Measurements from ENCODE around the gene CHST1.

CHST1 gene

DNA sequence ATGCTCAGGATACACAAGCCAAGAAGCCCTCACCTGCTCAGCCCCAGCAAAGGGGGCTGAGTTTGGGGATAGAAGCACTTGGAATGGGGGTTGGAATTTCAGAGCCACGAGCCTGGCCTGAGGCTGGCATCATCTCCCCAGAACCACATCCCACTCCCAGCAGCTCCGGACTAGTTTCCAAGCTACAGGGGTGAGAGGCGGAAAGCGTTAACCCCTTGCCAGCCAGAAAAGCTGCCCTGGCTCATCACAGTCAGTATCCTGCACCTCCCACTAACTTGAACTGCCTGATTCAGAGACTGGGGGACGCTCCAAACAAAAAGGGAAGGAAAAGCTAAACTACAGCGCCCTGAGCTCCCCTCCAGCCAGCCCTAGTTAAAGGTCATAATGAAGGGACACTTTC, 19.0 kb upstream of the CHST1 start:
- DNase-seq (ENCODE audit: low read depth, low spot score), result no peak
- TF ChIP-seq, protein P1, sequence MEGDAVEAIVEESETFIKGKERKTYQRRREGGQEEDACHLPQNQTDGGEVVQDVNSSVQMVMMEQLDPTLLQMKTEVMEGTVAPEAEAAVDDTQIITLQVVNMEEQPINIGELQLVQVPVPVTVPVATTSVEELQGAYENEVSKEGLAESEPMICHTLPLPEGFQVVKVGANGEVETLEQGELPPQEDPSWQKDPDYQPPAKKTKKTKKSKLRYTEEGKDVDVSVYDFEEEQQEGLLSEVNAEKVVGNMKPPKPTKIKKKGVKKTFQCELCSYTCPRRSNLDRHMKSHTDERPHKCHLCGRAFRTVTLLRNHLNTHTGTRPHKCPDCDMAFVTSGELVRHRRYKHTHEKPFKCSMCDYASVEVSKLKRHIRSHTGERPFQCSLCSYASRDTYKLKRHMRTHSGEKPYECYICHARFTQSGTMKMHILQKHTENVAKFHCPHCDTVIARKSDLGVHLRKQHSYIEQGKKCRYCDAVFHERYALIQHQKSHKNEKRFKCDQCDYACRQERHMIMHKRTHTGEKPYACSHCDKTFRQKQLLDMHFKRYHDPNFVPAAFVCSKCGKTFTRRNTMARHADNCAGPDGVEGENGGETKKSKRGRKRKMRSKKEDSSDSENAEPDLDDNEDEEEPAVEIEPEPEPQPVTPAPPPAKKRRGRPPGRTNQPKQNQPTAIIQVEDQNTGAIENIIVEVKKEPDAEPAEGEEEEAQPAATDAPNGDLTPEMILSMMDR (IDR thresholded peaks at IDR 0.05; ENCODE audit: low read depth, low read length), result no peak
- H3K4me3 ChIP-seq (ENCODE audit: low read depth, low read length), result no peak overlapping the region
- in situ Hi-C loops (cut with HindIII; ENCODE audit: low sequenced_read_pairs), result no loop called here

DNA sequence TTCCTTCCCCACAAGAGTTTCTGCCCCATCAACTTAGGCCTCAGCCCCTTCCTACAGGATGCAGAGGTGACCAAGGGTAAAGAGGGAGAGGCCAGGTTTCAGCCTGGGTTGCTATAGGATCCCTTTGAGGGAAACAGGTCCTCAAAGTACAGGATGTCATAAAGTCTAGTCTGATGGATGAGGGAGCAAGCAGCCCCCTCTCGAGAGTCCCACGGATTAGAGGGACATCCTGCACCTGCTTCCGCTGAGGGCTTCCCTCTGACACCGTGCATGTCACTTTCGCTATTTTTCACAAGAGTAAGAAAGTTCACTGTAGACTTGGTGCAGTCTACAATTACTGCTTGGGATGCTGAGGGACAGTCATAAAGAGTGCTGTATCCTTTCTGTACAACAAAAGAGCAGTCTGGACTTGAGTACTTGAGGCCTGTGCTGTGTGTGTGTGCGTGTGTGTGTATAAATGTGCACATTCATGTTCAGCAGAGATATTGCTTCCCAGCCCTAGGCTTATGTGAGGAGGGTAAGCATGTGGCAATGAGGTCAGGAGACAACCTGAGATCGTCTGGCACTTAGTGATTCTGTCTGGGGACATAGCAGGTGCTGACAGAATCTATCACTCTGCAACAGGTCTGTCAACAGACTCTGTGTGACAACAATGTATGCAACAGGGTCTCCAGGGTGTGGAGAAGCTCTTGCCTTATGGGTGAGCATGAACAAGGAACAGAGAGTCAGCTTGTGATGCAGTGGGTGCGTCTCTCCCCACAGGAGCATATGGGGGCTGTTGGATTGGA, 18.0 kb upstream of the CHST1 start:
- no peak for DNase-seq (ENCODE audit: low read depth, low spot score)
- in situ Hi-C loops (cut with HindIII; ENCODE audit: low sequenced_read_pairs), result no loop called here
- TF ChIP-seq, protein P1 (IDR thresholded peaks at IDR 0.05; ENCODE audit: low read depth, low read length), result no peak
- H3K4me3 ChIP-seq (ENCODE audit: low read depth, low read length), result no peak overlapping the region

DNA sequence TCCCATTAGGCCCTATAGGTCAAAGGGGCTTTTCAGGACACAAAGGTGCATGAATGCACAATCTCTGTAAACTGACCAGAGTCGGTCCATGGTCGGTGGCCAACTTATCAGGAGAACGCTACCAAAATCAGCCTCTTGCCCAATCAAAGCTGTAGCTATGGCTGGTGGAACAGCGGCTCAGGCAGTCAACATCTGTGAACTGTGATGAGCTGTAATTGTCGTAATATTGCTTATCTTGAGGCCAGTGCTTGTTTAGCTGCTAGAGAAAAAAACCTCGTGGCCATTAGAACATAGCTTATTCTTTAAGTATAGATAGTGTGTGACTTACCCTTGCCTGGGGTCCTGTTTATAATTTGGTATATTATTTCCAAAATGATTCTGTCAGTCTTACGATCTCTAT, 14.4 kb upstream of the CHST1 start:
- DNase-seq (ENCODE audit: low read depth, low spot score), result no peak
- TF ChIP-seq, protein P1 (IDR thresholded peaks at IDR 0.05; ENCODE audit: low read depth, low read length), result no peak
- in situ Hi-C loops (cut with HindIII; ENCODE audit: low sequenced_read_pairs), result no loop called here

DNA sequence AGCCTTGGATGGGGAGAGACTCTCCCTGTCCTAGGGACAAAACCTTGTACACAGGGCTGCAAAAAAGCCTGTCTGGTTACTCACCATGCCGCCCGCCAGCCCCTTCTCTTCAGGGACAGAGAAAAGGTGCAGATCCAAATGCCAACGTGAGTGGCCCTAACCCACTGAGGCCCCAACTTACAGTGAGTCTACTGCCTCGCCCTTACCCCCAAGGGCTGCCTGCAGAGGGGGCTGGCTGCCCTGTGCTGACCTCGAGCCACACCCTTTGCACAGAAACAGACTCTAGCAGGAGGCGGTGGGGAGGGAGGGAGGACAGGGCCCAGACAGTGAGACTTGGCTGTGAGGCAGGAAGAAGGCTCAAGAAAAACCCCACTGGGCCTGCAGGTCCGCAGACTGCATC, 13.6 kb upstream of the CHST1 start:
- TF ChIP-seq, protein P1 (IDR thresholded peaks at IDR 0.05; ENCODE audit: low read depth, low read length), result no peak
- in situ Hi-C loops (cut with HindIII; ENCODE audit: low sequenced_read_pairs), result no loop called here

More for the DNA sequence above, 14.4 kb upstream of the CHST1 start:
- no peak overlapping the region for H3K4me3 ChIP-seq (ENCODE audit: low read depth, low read length)

DNA sequence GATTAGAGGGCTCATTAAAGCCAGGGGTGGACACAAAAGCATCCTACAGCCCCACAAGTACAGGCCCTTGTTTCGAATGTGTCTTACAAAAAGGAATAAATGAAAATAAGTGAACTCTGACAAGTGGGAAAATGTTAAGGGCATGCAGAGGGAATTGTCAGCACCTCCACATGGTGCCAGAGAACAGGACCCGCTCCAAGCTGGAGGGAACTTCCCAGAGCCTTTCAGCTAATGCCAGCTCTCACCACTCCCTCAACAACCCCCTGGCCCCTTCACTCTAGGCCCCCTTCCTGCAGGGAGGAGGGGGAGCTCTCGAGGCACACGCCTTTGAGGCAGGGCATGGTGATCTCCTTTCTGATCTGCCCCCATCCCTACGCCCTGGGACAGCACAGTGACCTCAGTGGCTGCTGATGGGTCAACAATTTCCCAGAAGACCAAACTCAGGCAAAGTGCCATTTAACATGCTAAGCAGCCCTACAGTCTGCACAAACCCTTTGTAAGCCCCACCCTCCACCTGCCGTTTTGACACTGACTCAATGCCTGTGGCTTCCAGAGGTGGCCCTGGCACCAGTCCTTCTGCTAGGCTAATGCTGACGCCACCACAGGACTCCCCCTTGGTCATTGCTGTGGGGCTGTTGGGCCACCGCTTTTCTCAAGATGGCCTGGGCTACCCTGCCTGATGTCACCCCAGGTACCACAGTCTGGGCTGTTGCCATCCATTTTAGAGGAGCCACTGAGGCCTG, 12.5 kb upstream of the CHST1 start:
- no peak overlapping the region for H3K4me3 ChIP-seq (ENCODE audit: low read depth, low read length)
- in situ Hi-C loops (cut with HindIII; ENCODE audit: low sequenced_read_pairs), result no loop called here
- DNase-seq (ENCODE audit: low read depth, low spot score), result no peak
- TF ChIP-seq, protein P1 (IDR thresholded peaks at IDR 0.05; ENCODE audit: low read depth, low read length), result no peak

More for the DNA sequence above, 13.6 kb upstream of the CHST1 start:
- H3K4me3 ChIP-seq (ENCODE audit: low read depth, low read length), result no peak overlapping the region
- no peak for DNase-seq (ENCODE audit: low read depth, low spot score)

DNA sequence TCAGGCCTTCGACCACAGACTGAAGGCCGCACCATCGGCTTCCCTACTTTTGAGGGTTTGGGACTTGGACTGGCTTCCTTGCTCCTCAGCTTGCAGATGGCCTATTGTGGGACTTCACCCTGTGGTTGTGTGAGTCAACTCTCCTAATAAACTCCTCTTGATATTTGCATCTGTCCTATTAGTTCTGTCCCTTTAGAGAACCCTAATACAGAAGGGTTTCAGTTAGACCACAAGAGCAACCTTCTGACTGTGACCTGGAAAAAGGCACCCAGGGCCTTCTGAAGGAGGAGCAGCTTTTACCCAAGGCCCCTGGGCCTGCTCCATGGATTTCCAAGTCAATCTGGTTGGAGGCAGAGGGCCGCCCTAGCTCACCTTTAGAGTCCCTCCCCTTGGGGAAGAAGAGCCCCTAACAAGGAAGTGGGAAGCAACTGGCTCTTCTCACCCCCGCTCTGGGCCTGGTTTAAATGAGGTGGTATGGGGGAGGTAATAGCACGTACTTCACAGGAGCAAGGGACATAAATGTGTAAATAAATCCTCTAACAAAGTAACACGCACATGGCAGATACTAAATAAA, 11.2 kb upstream of the CHST1 start:
- TF ChIP-seq, protein P1 (IDR thresholded peaks at IDR 0.05; ENCODE audit: low read depth, low read length), result no peak
- in situ Hi-C loops (cut with HindIII; ENCODE audit: low sequenced_read_pairs), result no loop called here
- no peak overlapping the region for H3K4me3 ChIP-seq (ENCODE audit: low read depth, low read length)
- DNase-seq (ENCODE audit: low read depth, low spot score), result no peak
